ENCODE results near the gene TIMM50. TPM values are rescaled to one million over a fixed set of nuclear protein-coding genes. Genes with fewer than 3 reads are reported as not detected.

Gene TIMM50
- total and polyA plus RNA-seq, 2 of the 13 experiments (the other 11 are each of a cell fraction or from before 2014, with no cell fraction given): 91.1 to 92.5 TPM

DNA sequence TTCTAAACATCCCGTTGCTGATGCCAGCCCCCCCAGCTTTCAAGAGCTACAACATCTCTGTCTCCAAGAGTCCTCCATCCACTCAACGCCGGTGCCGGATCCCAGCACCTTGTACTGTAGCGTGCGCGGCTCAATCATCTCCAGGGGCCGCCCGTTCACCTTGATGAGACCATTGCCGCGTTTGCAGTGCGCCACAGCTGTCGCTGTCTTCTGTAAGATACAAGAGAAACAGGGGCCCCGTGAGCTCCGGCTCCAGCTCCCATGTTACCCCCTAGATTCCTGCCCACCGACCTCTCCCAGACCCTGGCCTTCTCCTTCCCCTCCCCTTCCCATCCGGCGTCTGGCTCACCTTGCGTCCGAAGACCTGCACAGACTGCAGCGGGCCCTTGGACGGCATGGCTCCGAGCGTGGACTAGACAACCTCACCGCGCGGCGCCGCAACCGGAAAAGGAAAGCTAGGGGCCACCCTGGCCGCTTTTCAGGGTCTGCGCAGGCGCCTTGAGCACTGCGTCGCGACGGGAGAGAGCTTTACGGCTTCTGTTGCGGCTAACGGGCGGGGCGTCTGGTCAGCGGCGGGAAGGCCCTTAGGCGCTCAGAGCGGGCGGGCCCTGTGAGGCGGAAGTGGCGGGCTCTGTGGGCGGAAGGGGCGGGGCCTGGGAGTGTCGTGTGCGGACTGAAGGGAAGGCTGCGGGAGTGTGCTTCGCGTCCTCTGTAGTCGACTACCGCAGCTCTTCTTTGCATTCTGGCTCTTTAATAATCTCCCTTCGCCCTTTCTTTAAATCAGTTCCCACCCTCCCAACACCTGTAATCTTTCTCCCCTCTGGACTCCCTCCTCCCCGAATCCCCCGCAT is 44.9 kb upstream of the TIMM50 start, which contains the start of gene RPS16 (continued):
- TF ChIP-seq, protein P1, sequence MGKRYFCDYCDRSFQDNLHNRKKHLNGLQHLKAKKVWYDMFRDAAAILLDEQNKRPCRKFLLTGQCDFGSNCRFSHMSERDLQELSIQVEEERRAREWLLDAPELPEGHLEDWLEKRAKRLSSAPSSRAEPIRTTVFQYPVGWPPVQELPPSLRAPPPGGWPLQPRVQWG (CRISPR knock-in tag; IDR thresholded peaks at IDR 0.05; ENCODE audit: borderline replicate concordance, low read depth): no peak
- 0 out of 2 replicates have a peak, but pooled peaks have one; percentile 88 for TF ChIP-seq ZNF839 (CRISPR knock-in tag; IDR thresholded peaks at IDR 0.05; ENCODE audit: borderline replicate concordance)
- TF ChIP-seq MXD4 (CRISPR knock-in tag; IDR thresholded peaks at IDR 0.05): peak; percentile 85
- peak; percentile 87; the same call in 1 of the 2 replicates for TF ChIP-seq HOXA9 (CRISPR knock-in tag; IDR thresholded peaks at IDR 0.05; ENCODE audit: borderline replicate concordance)
- TF ChIP-seq ZNF225 (CRISPR knock-in tag; IDR thresholded peaks at IDR 0.05): peak; percentile 97
- no peak for TF ChIP-seq PRPF4 (IDR thresholded peaks at IDR 0.05; ENCODE audit: low read depth, low read length, poor library complexity, severe bottlenecking)
- TF ChIP-seq, protein P2, sequence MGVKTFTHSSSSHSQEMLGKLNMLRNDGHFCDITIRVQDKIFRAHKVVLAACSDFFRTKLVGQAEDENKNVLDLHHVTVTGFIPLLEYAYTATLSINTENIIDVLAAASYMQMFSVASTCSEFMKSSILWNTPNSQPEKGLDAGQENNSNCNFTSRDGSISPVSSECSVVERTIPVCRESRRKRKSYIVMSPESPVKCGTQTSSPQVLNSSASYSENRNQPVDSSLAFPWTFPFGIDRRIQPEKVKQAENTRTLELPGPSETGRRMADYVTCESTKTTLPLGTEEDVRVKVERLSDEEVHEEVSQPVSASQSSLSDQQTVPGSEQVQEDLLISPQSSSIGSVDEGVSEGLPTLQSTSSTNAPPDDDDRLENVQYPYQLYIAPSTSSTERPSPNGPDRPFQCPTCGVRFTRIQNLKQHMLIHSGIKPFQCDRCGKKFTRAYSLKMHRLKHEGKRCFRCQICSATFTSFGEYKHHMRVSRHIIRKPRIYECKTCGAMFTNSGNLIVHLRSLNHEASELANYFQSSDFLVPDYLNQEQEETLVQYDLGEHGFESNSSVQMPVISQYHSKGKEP (CRISPR knock-in tag; IDR thresholded peaks at IDR 0.05): peak; percentile 86
- peak; percentile 90 for TF ChIP-seq ZFY (CRISPR knock-in tag; IDR thresholded peaks at IDR 0.05)
- peak; percentile 99; the same call in 1 of the 2 replicates for TF ChIP-seq ZZZ3 (CRISPR knock-in tag; IDR thresholded peaks at IDR 0.05; ENCODE audit: borderline replicate concordance)
- peak; percentile 98 for TF ChIP-seq POLR2A (IDR thresholded peaks at IDR 0.05; ENCODE audit: insufficient read depth in 1 of 2, low read depth in 2 of 2, low read length in 2 of 2)
- peak; percentile 61; the same call in 1 of the 2 replicates for TF ChIP-seq MIER3 (CRISPR knock-in tag; IDR thresholded peaks at IDR 0.05; ENCODE audit: borderline replicate concordance)
- TF ChIP-seq ZFP41 (CRISPR knock-in tag; IDR thresholded peaks at IDR 0.05; ENCODE audit: borderline replicate concordance): 0 out of 2 replicates have a peak, but pooled peaks have one; percentile 32
- TF ChIP-seq BRCA1 (CRISPR knock-in tag; IDR thresholded peaks at IDR 0.05): no peak
- TF ChIP-seq ZSCAN25 (CRISPR knock-in tag; IDR thresholded peaks at IDR 0.05): peak; percentile 51
- peak; percentile 81; the same call in 1 of the 2 replicates for TF ChIP-seq SALL2 (CRISPR knock-in tag; IDR thresholded peaks at IDR 0.05)
- TF ChIP-seq KDM3A (CRISPR knock-in tag; IDR thresholded peaks at IDR 0.05; ENCODE audit: low read depth): peak; percentile 75
- TF ChIP-seq ZNF816 (CRISPR knock-in tag; IDR thresholded peaks at IDR 0.05; ENCODE audit: borderline replicate concordance): peak; percentile 70; the same call in 1 of the 2 replicates
- TF ChIP-seq KAT2B (IDR thresholded peaks at IDR 0.05; ENCODE audit: borderline replicate concordance, low read depth, low read length): no peak
- TF ChIP-seq NFYC (CRISPR knock-in tag; IDR thresholded peaks at IDR 0.05): peak; percentile 43; the same call in 1 of the 2 replicates
- TF ChIP-seq NR2F6 (IDR thresholded peaks at IDR 0.05): no peak
- TF ChIP-seq NR2F6 (CRISPR knock-in tag; IDR thresholded peaks at IDR 0.05): no peak; the same call in 1 of the 2 replicates
- TF ChIP-seq REL (CRISPR knock-in tag; conservative IDR thresholded peaks at IDR 0.05): peak; percentile 84; the same call in 1 of the 2 replicates
- no peak for TF ChIP-seq IKZF4 (CRISPR knock-in tag; IDR thresholded peaks at IDR 0.05; ENCODE audit: borderline replicate concordance, low read depth, not compliant biosample characterization)
- TF ChIP-seq, protein P3, sequence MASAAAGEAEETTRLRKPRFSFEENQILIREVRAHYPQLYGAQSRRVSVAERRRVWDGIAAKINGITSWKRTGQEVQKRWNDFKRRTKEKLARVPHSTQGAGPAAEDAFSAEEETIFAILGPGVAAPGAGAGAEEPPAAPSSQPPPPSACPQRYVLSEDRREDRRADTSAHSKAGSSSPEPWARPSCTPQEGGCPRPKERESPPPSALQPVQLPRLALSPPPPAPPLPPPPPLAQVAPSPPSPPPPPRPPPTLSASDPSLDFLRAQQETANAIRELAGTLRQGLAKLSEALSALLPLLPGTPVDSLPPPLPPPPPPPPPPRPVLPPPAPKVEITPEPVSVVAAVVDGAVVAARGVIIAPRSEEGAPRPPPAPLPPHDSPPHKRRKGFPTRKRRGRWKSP (CRISPR knock-in tag; IDR thresholded peaks at IDR 0.05): peak; percentile 68; the same call in 1 of the 2 replicates
- TF ChIP-seq, protein P4, sequence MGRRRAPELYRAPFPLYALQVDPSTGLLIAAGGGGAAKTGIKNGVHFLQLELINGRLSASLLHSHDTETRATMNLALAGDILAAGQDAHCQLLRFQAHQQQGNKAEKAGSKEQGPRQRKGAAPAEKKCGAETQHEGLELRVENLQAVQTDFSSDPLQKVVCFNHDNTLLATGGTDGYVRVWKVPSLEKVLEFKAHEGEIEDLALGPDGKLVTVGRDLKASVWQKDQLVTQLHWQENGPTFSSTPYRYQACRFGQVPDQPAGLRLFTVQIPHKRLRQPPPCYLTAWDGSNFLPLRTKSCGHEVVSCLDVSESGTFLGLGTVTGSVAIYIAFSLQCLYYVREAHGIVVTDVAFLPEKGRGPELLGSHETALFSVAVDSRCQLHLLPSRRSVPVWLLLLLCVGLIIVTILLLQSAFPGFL (CRISPR knock-in tag; IDR thresholded peaks at IDR 0.05): no peak
- TF ChIP-seq FOXJ3 (CRISPR knock-in tag; IDR thresholded peaks at IDR 0.05; ENCODE audit: borderline replicate concordance): peak; percentile 57
- TF ChIP-seq SETDB1 (CRISPR knock-in tag; IDR thresholded peaks at IDR 0.05; ENCODE audit: borderline replicate concordance): no peak

Measured in HepG2 (cell line).